Measurements from ENCODE around the gene SAFB.

SAFB gene

GRCh38 chr19:5645409-5645808 lies 22.5 kb downstream of the SAFB start:
- no peak for TF ChIP-seq CTCF (IDR thresholded peaks at IDR 0.05; ENCODE audit: borderline replicate concordance, control extremely low read depth, extremely low read depth, insufficient read depth, missing control alignments)
- in situ Hi-C loops (cut with MboI; ENCODE audit: low sequenced_read_pairs, unreplicated experiment): no loop called here
- DNase-seq (ENCODE audit: low spot score): no peak

DNA sequence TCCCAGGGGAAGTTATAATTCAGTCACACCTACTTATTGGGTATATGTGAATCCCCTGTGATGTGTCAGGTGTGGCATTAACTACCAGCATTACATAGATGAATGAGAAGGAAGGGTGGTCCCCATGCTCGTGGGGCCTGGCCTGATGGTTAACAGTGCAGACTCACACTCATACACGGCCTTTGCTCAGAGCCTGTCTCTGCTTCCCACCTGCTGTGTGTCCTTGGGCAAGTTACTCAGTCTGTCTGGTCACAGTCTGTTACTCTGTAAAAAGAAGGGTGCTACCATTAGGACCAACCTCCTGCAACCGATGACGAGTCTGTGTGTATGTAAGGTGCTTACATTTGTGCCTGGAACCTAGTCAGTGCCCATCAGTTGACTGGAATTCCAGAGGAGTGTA lies 23.8 kb downstream of the SAFB start:
- TF ChIP-seq CTCF (IDR thresholded peaks at IDR 0.05; ENCODE audit: borderline replicate concordance, control extremely low read depth, extremely low read depth, insufficient read depth, missing control alignments): no peak
- in situ Hi-C loops (cut with MboI; ENCODE audit: low sequenced_read_pairs, unreplicated experiment): no loop called here

GRCh38 chr19:5648464-5648863 lies 25.6 kb downstream of the SAFB start:
- TF ChIP-seq CTCF (IDR thresholded peaks at IDR 0.05; ENCODE audit: borderline replicate concordance, control extremely low read depth, extremely low read depth, insufficient read depth, missing control alignments): no peak
- no peak for DNase-seq (ENCODE audit: low spot score)
- in situ Hi-C loops (cut with MboI; ENCODE audit: low sequenced_read_pairs, unreplicated experiment): no loop called here

More for the DNA sequence above, 23.8 kb downstream of the SAFB start:
- DNase-seq (ENCODE audit: low spot score): no peak

DNA sequence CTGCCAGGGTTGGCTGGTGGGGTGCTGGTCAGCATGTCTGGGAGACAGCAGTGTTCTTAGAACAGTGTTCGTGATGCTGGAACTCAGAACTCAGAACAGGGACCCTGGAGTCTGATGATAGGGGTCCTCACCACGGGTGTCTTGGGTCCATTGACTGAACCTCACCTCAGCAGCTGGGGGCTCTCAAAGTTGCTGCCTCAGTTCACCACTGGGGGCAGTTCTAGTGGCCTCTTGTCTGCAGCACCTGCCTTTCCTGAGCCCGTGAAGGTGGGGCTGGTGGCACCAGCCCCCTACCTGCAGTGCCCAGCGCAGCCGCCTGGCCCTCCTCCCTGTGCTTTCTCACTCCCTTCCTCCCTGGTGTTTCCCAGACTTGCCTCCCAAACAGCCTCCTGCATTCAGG lies 28.5 kb downstream of the SAFB start:
- TF ChIP-seq CTCF (IDR thresholded peaks at IDR 0.05; ENCODE audit: borderline replicate concordance, control extremely low read depth, extremely low read depth, insufficient read depth, missing control alignments): no peak
- in situ Hi-C loops (cut with MboI; ENCODE audit: low sequenced_read_pairs, unreplicated experiment): no loop called here

GRCh38 chr19:5652261-5652660 lies 29.4 kb downstream of the SAFB start:
- in situ Hi-C loops (cut with MboI; ENCODE audit: low sequenced_read_pairs, unreplicated experiment): no loop called here
- no peak for DNase-seq (ENCODE audit: low spot score)
- no peak for TF ChIP-seq CTCF (IDR thresholded peaks at IDR 0.05; ENCODE audit: borderline replicate concordance, control extremely low read depth, extremely low read depth, insufficient read depth, missing control alignments)

More for the DNA sequence above, 28.5 kb downstream of the SAFB start:
- DNase-seq (ENCODE audit: low spot score): no peak

GRCh38 chr19:5654931-5655330 lies 32.0 kb downstream of the SAFB start:
- in situ Hi-C loops (cut with MboI; ENCODE audit: low sequenced_read_pairs, unreplicated experiment): no loop called here
- no peak for TF ChIP-seq CTCF (IDR thresholded peaks at IDR 0.05; ENCODE audit: borderline replicate concordance, control extremely low read depth, extremely low read depth, insufficient read depth, missing control alignments)

GRCh38 chr19:5655412-5655811 lies 32.5 kb downstream of the SAFB start:
- no peak for TF ChIP-seq CTCF (IDR thresholded peaks at IDR 0.05; ENCODE audit: borderline replicate concordance, control extremely low read depth, extremely low read depth, insufficient read depth, missing control alignments)
- in situ Hi-C loops (cut with MboI; ENCODE audit: low sequenced_read_pairs, unreplicated experiment): no loop called here
- no peak for DNase-seq (ENCODE audit: low spot score)

More at GRCh38 chr19:5654931-5655330, 32.0 kb downstream of the SAFB start:
- DNase-seq (ENCODE audit: low spot score): no peak
